ENCODE results near the gene PLPP1.

The PLPP1 gene

GRCh38 chr5:55534436-55535198 is at the start of gene PLPP1:
TSS of gene PLPP1 (minus strand) at chr5:55534964. CDS start at chr5:55534629, 335 bp downstream.
- DNase-seq: peak; percentile 83 to 86

GRCh38 chr5:55583578-55583977 is 48.8 kb upstream of the PLPP1 start:
- DNase-seq: no peak

GRCh38 chr5:55582256-55582655 is 47.5 kb upstream of the PLPP1 start:
- no peak for DNase-seq

GRCh38 chr5:55580042-55580441 is 45.3 kb upstream of the PLPP1 start:
- DNase-seq: no peak

GRCh38 chr5:55578771-55579170 is 44.0 kb upstream of the PLPP1 start:
- no peak for DNase-seq

GRCh38 chr5:55577353-55578060 is 42.7 kb upstream of the PLPP1 start:
- DNase-seq: no peak

GRCh38 chr5:55576661-55577060 is 41.9 kb upstream of the PLPP1 start:
- no peak for DNase-seq

GRCh38 chr5:55575815-55576583 is 41.2 kb upstream of the PLPP1 start:
- DNase-seq: no peak

GRCh38 chr5:55572600-55572999 is 37.8 kb upstream of the PLPP1 start:
- no peak for DNase-seq

- DNase-seq: no peak
These were observed 37.3 kb upstream of the PLPP1 start for GRCh38 chr5:55572020-55572419.

GRCh38 chr5:55570570-55570969 is 35.8 kb upstream of the PLPP1 start:
- DNase-seq: no peak

GRCh38 chr5:55570026-55570425 is 35.3 kb upstream of the PLPP1 start:
- no peak for DNase-seq

- no peak for DNase-seq
These were observed 34.7 kb upstream of the PLPP1 start for GRCh38 chr5:55569513-55569865.

GRCh38 chr5:55568654-55569512 is 34.1 kb upstream of the PLPP1 start:
- DNase-seq: no peak

GRCh38 chr5:55564721-55565120 is 30.0 kb upstream of the PLPP1 start:
- DNase-seq: no peak

- DNase-seq: no peak
These were observed 23.7 kb upstream of the PLPP1 start for GRCh38 chr5:55558484-55558883.

- DNase-seq: no peak
These were observed 22.4 kb upstream of the PLPP1 start for GRCh38 chr5:55557123-55557522.

- DNase-seq: no peak
These were observed 19.9 kb upstream of the PLPP1 start for GRCh38 chr5:55554585-55555202.

GRCh38 chr5:55551904-55552303 is 17.1 kb upstream of the PLPP1 start:
- no peak for DNase-seq

GRCh38 chr5:55551358-55551757 is 16.6 kb upstream of the PLPP1 start:
- no peak for DNase-seq

GRCh38 chr5:55547781-55548180 is 13.0 kb upstream of the PLPP1 start:
- no peak for DNase-seq

- DNase-seq: no peak
These were observed 12.2 kb upstream of the PLPP1 start for GRCh38 chr5:55546947-55547346.
